ENCODE data around the gene UGT1A1.

Gene UGT1A1

GRCh38 chr2:233803994-233804393 lies 43.9 kb downstream of the UGT1A1 start:
- TF ChIP-seq ZFX (IDR thresholded peaks at IDR 0.05; ENCODE audit: borderline replicate concordance) (no peak), CTCF (IDR thresholded peaks at IDR 0.05) (no peak)
- no peak overlapping the region for H3K27ac ChIP-seq

- H3K27ac ChIP-seq, result no peak overlapping the region
Measured at GRCh38 chr2:233807215-233807865, 47.3 kb downstream of the UGT1A1 start.

GRCh38 chr2:233807966-233808935 lies 48.2 kb downstream of the UGT1A1 start:
- TF ChIP-seq CTCF (IDR thresholded peaks at IDR 0.05) (no peak), ZFX (IDR thresholded peaks at IDR 0.05; ENCODE audit: borderline replicate concordance) (no peak)
- no peak overlapping the region for H3K27ac ChIP-seq

More at GRCh38 chr2:233807215-233807865, 47.3 kb downstream of the UGT1A1 start:
- TF ChIP-seq CTCF (IDR thresholded peaks at IDR 0.05) (peak; percentile 9; the same call in 1 of the 2 replicates), ZFX (IDR thresholded peaks at IDR 0.05; ENCODE audit: borderline replicate concordance) (no peak)

GRCh38 chr2:233810385-233810784 lies 50.3 kb downstream of the UGT1A1 start:
- H3K27ac ChIP-seq, result no peak overlapping the region
- TF ChIP-seq ZFX (IDR thresholded peaks at IDR 0.05; ENCODE audit: borderline replicate concordance), result no peak
- TF ChIP-seq CTCF (IDR thresholded peaks at IDR 0.05), result no peak

- H3K27ac ChIP-seq, result no peak overlapping the region
- TF ChIP-seq CTCF (IDR thresholded peaks at IDR 0.05), result no peak
Measured at GRCh38 chr2:233811087-233811486, 51.0 kb downstream of the UGT1A1 start.

GRCh38 chr2:233811732-233812131 lies 51.7 kb downstream of the UGT1A1 start:
- no peak overlapping the region for H3K27ac ChIP-seq
- TF ChIP-seq ZFX (IDR thresholded peaks at IDR 0.05; ENCODE audit: borderline replicate concordance) (no peak), CTCF (IDR thresholded peaks at IDR 0.05) (no peak)
